Neural cell (in vitro differentiated cells): ENCODE data around the gene ACYP2. TPM values are rescaled to one million over a fixed set of nuclear protein-coding genes. Genes with fewer than 3 reads are reported as not detected.

ENCODE experiments used
- H2AFZ ChIP-seq: fragments of 200-600, 300-800 bp; sonication (generic), shearing (Covaris generic); 2 replicates; pipeline ENCODE4 v1.6.0; 2014; ENCODE audit warnings: low read depth, mild to moderate bottlenecking, antibody characterized with exemption, low read length, moderate library complexity
- H3F3A ChIP-seq: fragments of 200-600 bp; shearing (Covaris generic); 2 replicates; pipeline ENCODE4 v1.6.1; 2016; ENCODE audit warnings: mild to moderate bottlenecking, moderate library complexity, mixed read lengths, antibody characterized with exemption, low read length; ENCODE audit not compliant: insufficient read depth, poor library complexity, severe bottlenecking
- H3K27ac ChIP-seq: fragments of 200-600, 300-800 bp; sonication (generic), shearing (Covaris generic); 2 replicates; pipeline ENCODE4 v1.5.1; 2014; ENCODE audit warnings: mild to moderate bottlenecking, low read length, moderate library complexity
- H3K27me3 ChIP-seq: fragments of 300-800, 200-600 bp; sonication (generic), shearing (Covaris generic); 2 replicates; pipeline ENCODE4 v1.6.0; 2014; ENCODE audit warnings: mild to moderate bottlenecking, low read depth, low read length, moderate library complexity; ENCODE audit not compliant: insufficient read depth
- H3K36me3 ChIP-seq: fragments of 300-800, 200-600 bp; sonication (generic), shearing (Covaris generic); 2 replicates; pipeline ENCODE4 v1.5.1; 2014; ENCODE audit warnings: mild to moderate bottlenecking, antibody characterized with exemption, low read length, moderate library complexity; ENCODE audit not compliant: insufficient read depth
- H3K4me2 ChIP-seq: fragments of 300-800, 200-600 bp; sonication (generic), shearing (Covaris generic); 2 replicates; pipeline ENCODE4 v1.6.0; 2014; ENCODE audit warnings: mild to moderate bottlenecking, low read length
- H3K4me3 ChIP-seq: fragments of 300-800, 200-600 bp; sonication (generic), shearing (Covaris generic); 2 replicates; pipeline ENCODE4 v1.5.1; 2014; ENCODE audit warnings: mild to moderate bottlenecking, low read length, moderate library complexity
- H3K79me2 ChIP-seq: fragments of 200-600 bp; shearing (Covaris generic); replicated peaks from 2 replicates; pipeline ENCODE4 v1.6.0; 2014; ENCODE audit warnings: mild to moderate bottlenecking, low read length, moderate library complexity; ENCODE audit not compliant: insufficient read depth
- H3K9ac ChIP-seq: fragments of 300-800, 200-600 bp; sonication (generic), shearing (Covaris generic); 2 replicates; pipeline ENCODE4 v1.6.1; 2016; ENCODE audit warnings: mild to moderate bottlenecking, low read length, mixed read lengths
- H3K9me2 ChIP-seq: fragments of 200-600 bp; shearing (Covaris generic); 2 replicates; pipeline ENCODE4 v1.6.1; 2016; ENCODE audit warnings: mild to moderate bottlenecking, low read length, mixed read lengths; ENCODE audit not compliant: insufficient read depth
- H3K9me3 ChIP-seq: fragments of 200-600, 300-800 bp; sonication (generic), shearing (Covaris generic); 2 replicates; pipeline ENCODE4 v1.6.1; 2016; ENCODE audit warnings: mild to moderate bottlenecking, mixed run types, low read length, moderate library complexity, mixed read lengths
- H4K20me1 ChIP-seq: fragments of 200-600 bp; shearing (Covaris generic); 2 replicates; pipeline ENCODE4 v1.6.1; 2016; ENCODE audit warnings: mild to moderate bottlenecking, mixed run types; ENCODE audit not compliant: insufficient read depth
- CTCF ChIP-seq: fragments of 450-650 bp; IDR thresholded peaks from 2 replicates; pipeline ENCODE4 v1.5.1; 2014; ENCODE audit warnings: antibody characterized with exemption, mild to moderate bottlenecking, moderate library complexity; ENCODE audit not compliant: poor library complexity, severe bottlenecking
- EP300 ChIP-seq: fragments of 450-650 bp; conservative IDR thresholded peaks from 2 replicates; pipeline ENCODE4 v1.6.1; 2014; ENCODE audit warnings: antibody characterized with exemption, mild to moderate bottlenecking, moderate library complexity; ENCODE audit not compliant: poor library complexity, severe bottlenecking
- EZH2 ChIP-seq: fragments of 200-600, 300-800 bp; shearing (Covaris generic), sonication (generic); IDR thresholded peaks from 2 replicates; pipeline ENCODE4 v1.6.1; 2014; ENCODE audit warnings: antibody characterized with exemption, low read length, borderline replicate concordance, mild to moderate bottlenecking; ENCODE audit not compliant: insufficient read depth, poor library complexity, severe bottlenecking
- MXI1 ChIP-seq: fragments of 450-650 bp; conservative IDR thresholded peaks from 2 replicates; pipeline ENCODE4 v1.6.1; 2014; ENCODE audit warnings: antibody characterized with exemption, mild to moderate bottlenecking; ENCODE audit not compliant: poor library complexity, severe bottlenecking
- POLR2AphosphoS5 ChIP-seq: IDR thresholded peaks from 2 replicates; pipeline ENCODE4 v1.6.1; 2012
- RAD21 ChIP-seq: fragments of 450-650 bp; conservative IDR thresholded peaks from 2 replicates; pipeline ENCODE4 v1.6.1; 2014; ENCODE audit warnings: antibody characterized with exemption, mild to moderate bottlenecking, moderate library complexity
- REST ChIP-seq: IDR thresholded peaks from 2 replicates; pipeline ENCODE4 v1.6.1; 2012; ENCODE audit warnings: borderline replicate concordance
- SMC3 ChIP-seq: fragments of 450-650 bp; conservative IDR thresholded peaks from 2 replicates; pipeline ENCODE4 v1.6.1; 2014; ENCODE audit warnings: antibody characterized with exemption, mild to moderate bottlenecking, moderate library complexity; ENCODE audit not compliant: poor library complexity
- TAF1 ChIP-seq: IDR thresholded peaks from 2 replicates; pipeline ENCODE4 v1.6.1; 2012; ENCODE audit warnings: low read depth
- polyA plus RNA-seq: library from polyadenylated mRNA; depleted of rRNA; stranded (reverse); fragments of >200 nt; gene quantifications from 2 replicates; pipeline ENCODE4 v1.2.3, GENCODE V29; 2014

Gene ACYP2
- polyA plus RNA-seq, 1 donor from 2014 or later: 48.2 TPM

- TF ChIP-seq POLR2AphosphoS5 (peak; percentile 33), EP300 (peak; percentile 29), MXI1 (no peak)
- Histone ChIP-seq H3K9me3 (no peaks in the 10 kb centered on the region), H3K79me2 (no peaks in the 10 kb centered on the region), H3K4me3 (no peak overlapping the region), H3K36me3 (no peaks in the 10 kb centered on the region), H3K9ac (no peak overlapping the region), H4K20me1 (no peaks in the 10 kb centered on the region), H2AFZ (no peak overlapping the region), H3K27me3 (no peaks in the 10 kb centered on the region), H3F3A (no peaks in the 10 kb centered on the region), H3K27ac (no peak overlapping the region), H3K9me2 (no peaks in the 10 kb centered on the region), H3K4me2 (no peak overlapping the region)
Observed at GRCh38 chr2:54317973-54318372, 202.6 kb downstream of the ACYP2 start.

- Histone ChIP-seq H3K4me2 (no peak overlapping the region), H2AFZ (no peak overlapping the region), H3K79me2 (no peaks in the 10 kb centered on the region), H3F3A (no peaks in the 10 kb centered on the region), H3K9me2 (no peaks in the 10 kb centered on the region), H3K36me3 (no peaks in the 10 kb centered on the region), H4K20me1 (no peaks in the 10 kb centered on the region), H3K27ac (no peak overlapping the region), H3K9me3 (no peaks in the 10 kb centered on the region), H3K27me3 (no peaks in the 10 kb centered on the region), H3K4me3 (no peak overlapping the region), H3K9ac (no peak overlapping the region)
- TF ChIP-seq CTCF: no peak
- no peak for TF ChIP-seq RAD21
- no peak for TF ChIP-seq TAF1
- TF ChIP-seq SMC3: no peak
- no peak for TF ChIP-seq REST
- no peak for TF ChIP-seq EZH2
- TF ChIP-seq MXI1: no peak
- no peak for TF ChIP-seq EP300
- TF ChIP-seq POLR2AphosphoS5: no peak
Observed at GRCh38 chr2:54318821-54319220, 203.4 kb downstream of the ACYP2 start.

DNA sequence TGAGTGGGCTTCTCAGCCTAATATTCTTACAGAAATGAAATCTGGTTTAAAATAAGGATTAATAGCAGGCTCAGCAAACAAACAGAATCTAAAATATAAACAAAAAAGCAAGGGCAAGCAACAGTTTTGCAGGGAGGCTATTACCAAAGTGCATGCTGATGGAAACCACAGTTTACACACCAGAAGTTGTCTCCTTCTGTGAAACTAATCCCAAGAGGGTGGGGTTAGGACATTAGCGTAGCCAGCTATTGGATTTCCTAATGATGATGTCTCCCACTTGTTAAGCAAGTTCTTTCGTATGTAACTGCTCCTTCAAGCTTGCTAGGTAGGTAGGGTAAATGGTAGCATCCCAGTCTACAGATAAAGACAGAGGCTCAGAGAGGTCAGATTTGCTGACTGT is 205.6 kb downstream of the ACYP2 start:
- H3F3A ChIP-seq: no peaks in the 10 kb centered on the region
- H3K9me3 ChIP-seq: no peaks in the 10 kb centered on the region
- H3K36me3 ChIP-seq: no peaks in the 10 kb centered on the region
- no peak overlapping the region for H3K9ac ChIP-seq
- no peaks in the 10 kb centered on the region for H3K79me2 ChIP-seq
- H3K4me3 ChIP-seq: no peak overlapping the region
- H3K4me2 ChIP-seq: no peak overlapping the region
- TF ChIP-seq POLR2AphosphoS5 (no peak), REST (no peak), EZH2 (no peak), TAF1 (no peak), CTCF (no peak)
- no peaks in the 10 kb centered on the region for H3K9me2 ChIP-seq
- H3K27me3 ChIP-seq: no peaks in the 10 kb centered on the region
- no peak overlapping the region for H2AFZ ChIP-seq
- H4K20me1 ChIP-seq: no peaks in the 10 kb centered on the region
- H3K27ac ChIP-seq: no peak overlapping the region
